Measurements from ENCODE around the gene SLC7A6. TPM values are rescaled to one million over a fixed set of nuclear protein-coding genes. Genes with fewer than 3 reads are reported as not detected.

The SLC7A6 gene
- total RNA-seq, 1 donor from 2014 or later = 103 TPM

DNA sequence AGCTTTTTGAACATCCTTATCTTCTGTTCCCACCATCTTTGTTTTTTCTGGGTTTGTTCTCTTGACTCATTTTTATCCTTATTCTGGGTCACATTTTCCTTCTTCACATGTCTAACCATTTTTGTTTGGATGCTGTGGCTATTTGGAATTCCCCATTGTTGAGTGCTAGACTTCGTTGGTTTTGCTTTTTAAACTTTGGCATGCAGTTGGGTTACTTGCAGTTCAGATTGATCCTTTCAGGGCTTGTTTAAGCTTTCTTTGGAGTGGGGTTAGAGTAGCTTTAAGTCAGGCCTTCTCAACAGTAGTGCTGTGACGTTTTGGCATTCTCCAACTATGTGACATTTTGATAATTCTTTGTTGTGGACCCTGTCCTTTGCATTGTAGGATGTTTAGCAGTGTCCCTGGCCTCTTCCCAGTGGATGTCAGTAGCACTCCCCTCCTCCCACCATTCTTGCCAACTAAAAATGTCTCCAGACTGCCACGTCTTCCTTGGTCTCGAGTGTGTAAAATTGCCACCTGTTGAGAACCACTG is 67.6 kb downstream of the SLC7A6 start:
- Mint-ChIP-seq H3K4me1 (peaks cover 28% of the 10 kb centered on the region), H3K36me3 (ENCODE audit: low read depth) (peaks cover 40% of the 10 kb centered on the region), H3K9me3 (no peaks in the 10 kb centered on the region), H3K4me3 (peak overlapping the region; percentile 29), H3K27me3 (no peaks in the 10 kb centered on the region), H3K27ac (peak overlapping the region; percentile 67)
- no peak for DNase-seq
- intact Hi-C loops (cut with micrococcal nuclease) = loop anchor here (10.0 kb wide), 1 partner anchor 583 kb away; no protein-coding TSS in a partner anchor

DNA sequence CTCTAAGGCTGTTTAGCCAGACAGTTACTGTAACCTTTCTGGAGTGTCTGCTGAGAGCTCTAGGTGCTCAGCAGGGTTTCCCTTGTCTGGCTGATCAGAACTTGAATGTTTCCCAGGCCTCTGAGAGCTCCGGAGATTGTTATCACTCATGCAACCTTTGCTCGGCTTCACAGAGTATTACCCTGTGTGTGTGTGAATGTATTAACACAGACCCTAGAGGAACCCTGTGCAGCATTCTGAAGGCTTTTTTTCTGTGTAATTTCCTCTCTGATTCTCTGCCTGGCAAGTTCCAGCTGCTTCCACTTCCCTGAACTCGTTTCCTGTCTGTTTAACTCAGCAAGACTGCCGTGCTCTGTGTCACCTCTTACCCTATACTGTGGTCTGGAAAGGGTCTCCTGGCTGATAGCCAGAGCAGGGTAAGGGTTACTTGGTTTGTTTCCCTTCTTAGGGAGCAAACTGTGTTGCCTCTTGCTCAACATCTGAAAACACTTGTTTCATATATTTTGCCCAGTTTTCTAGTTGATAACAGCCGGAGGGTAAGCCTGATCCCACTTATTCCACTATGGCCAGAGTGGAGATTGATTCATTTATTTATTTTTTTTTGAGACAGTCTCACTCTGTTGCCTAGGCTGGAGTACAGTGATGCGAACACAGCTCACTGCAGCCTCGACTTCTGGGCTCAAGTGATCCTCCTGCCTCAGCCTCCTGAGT is 68.2 kb downstream of the SLC7A6 start:
- intact Hi-C loops (cut with micrococcal nuclease) = loop anchor here (10.0 kb wide), 1 partner anchor 582 kb away; no protein-coding TSS in a partner anchor
- peak overlapping the region; percentile 67 for H3K27ac Mint-ChIP-seq
- DNase-seq = peak; percentile 74
- H3K27me3 Mint-ChIP-seq = no peaks in the 10 kb centered on the region
- H3K4me3 Mint-ChIP-seq = peak overlapping the region; percentile 29
- H3K4me1 Mint-ChIP-seq = peaks cover 26% of the 10 kb centered on the region
- H3K36me3 Mint-ChIP-seq (ENCODE audit: low read depth) = peaks cover 42% of the 10 kb centered on the region
- H3K9me3 Mint-ChIP-seq = no peaks in the 10 kb centered on the region

DNA sequence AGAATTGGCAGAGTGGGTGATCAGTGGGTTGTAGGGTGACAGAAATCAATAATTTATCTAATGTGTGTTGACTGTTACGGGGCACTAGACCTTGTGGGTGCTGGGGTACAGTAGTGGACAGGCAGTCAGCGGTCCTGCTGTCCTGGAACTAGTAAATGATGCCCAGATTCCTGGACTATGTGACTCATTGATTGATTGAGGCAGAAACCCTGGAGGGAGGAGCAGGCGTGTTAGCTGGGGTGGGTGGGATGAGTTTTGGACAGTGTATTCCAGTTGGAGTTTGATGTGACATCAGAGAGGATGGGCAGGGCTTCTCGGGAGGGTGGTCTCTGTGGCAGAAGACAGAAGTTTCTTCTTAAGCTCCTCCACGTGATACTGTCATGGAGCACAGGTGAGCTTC is 70.8 kb downstream of the SLC7A6 start:
- peaks cover 55% of the 10 kb centered on the region for H3K36me3 Mint-ChIP-seq (ENCODE audit: low read depth)
- H3K9me3 Mint-ChIP-seq = no peaks in the 10 kb centered on the region
- no peak overlapping the region for H3K4me3 Mint-ChIP-seq
- peaks cover 18% of the 10 kb centered on the region for H3K4me1 Mint-ChIP-seq
- no peak for DNase-seq
- no peak overlapping the region for H3K27ac Mint-ChIP-seq
- H3K27me3 Mint-ChIP-seq = no peaks in the 10 kb centered on the region
- intact Hi-C loops (cut with micrococcal nuclease) = loop anchor here (10.0 kb wide), 1 partner anchor 580 kb away; no protein-coding TSS in a partner anchor

DNA sequence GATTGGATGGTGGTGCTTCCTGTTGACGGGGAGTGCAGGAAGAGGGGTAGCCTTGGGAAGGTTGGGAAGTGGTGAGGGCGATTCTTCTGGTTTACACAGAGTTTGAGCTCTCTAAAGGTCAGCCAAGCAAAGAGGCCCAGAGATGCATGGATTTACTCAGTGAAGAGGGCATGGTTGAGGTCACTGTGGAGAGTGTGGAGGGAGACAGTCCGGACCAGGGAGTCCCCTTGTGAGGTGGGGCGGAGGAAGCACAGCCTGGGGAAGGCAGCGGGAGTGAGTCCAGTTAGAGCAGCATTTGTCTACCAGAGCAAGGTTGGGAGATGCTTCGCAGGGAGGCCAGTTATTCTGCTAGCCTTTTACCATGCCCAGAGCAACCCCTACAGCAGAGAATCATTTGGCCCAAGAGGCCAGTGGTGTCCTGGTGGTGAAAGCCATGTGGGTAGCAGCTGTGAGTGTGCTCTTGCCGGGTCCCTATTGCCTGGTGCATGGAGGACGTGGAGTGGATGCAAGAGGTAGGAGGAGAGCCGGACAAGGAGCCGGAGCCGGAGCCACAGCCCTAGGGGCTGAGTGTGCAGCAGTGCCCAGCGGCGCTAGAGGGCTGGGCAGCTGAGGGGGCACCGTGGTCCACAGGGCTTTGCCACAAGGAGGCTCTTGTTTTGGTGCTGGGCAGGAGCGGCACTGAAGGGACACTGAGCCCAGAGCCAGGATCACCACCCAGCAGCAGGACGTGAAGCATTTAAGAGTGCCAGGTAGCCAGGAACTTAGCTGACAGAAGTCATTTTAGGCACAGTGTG is 74.2 kb downstream of the SLC7A6 start:
- H3K4me3 Mint-ChIP-seq = no peak overlapping the region
- peaks cover 4% of the 10 kb centered on the region for H3K4me1 Mint-ChIP-seq
- H3K27ac Mint-ChIP-seq = no peak overlapping the region
- DNase-seq = no peak
- no peaks in the 10 kb centered on the region for H3K27me3 Mint-ChIP-seq
- H3K9me3 Mint-ChIP-seq = no peaks in the 10 kb centered on the region
- intact Hi-C loops (cut with micrococcal nuclease) = loop anchor here (10.0 kb wide), 1 partner anchor 576 kb away; no protein-coding TSS in a partner anchor
- peaks cover 65% of the 10 kb centered on the region for H3K36me3 Mint-ChIP-seq (ENCODE audit: low read depth)

DNA sequence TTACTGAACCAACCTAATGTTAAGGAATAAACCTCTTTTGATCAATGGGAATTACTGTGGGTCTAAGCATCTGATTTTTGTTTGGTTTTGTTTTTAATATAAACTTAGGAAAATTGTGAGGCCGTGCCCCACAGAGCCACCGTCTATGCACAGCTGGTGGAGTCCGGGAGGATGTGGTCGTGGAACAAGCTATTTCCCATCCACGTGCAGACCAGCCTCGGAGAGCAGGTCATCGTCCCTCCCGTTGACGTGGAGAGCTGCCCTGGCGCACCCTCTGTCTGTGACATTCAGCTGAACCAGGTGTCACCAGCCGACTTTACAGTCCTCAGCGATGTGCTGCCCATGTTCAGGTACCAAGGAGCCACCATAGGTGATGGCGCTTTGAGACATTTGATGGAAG is 74.9 kb downstream of the SLC7A6 start:
- H3K4me3 Mint-ChIP-seq = no peak overlapping the region
- H3K9me3 Mint-ChIP-seq = no peaks in the 10 kb centered on the region
- peaks cover 4% of the 10 kb centered on the region for H3K4me1 Mint-ChIP-seq
- no peaks in the 10 kb centered on the region for H3K27me3 Mint-ChIP-seq
- intact Hi-C loops (cut with micrococcal nuclease) = loop anchor here (10.0 kb wide), 1 partner anchor 576 kb away; no protein-coding TSS in a partner anchor
- peaks cover 63% of the 10 kb centered on the region for H3K36me3 Mint-ChIP-seq (ENCODE audit: low read depth)
- H3K27ac Mint-ChIP-seq = no peak overlapping the region
- DNase-seq = no peak

DNA sequence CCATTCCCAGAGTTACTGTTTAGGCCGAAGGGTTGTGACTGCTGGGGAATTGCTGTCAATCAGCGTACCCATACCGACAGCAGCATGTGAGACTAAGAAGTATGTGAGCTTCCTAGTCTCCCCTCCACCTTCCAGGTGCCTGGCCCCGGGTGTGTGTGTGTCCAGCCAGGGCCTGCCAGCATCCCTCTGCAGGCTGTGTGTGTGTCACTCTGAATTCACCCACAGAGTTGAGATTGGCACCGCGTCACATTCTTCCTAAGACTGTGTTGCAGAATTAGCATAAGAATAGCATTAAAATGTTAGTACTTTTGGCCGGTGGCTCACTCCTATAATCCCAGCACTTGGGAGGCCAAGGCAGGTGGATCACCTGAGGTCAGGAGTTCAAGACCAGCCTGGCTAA is 78.3 kb downstream of the SLC7A6 start:
- intact Hi-C loops (cut with micrococcal nuclease) = no loop called here
- Mint-ChIP-seq H3K4me3 (no peak overlapping the region), H3K36me3 (ENCODE audit: low read depth) (peaks cover 64% of the 10 kb centered on the region), H3K9me3 (no peaks in the 10 kb centered on the region), H3K4me1 (peaks cover 2% of the 10 kb centered on the region), H3K27ac (no peak overlapping the region), H3K27me3 (no peaks in the 10 kb centered on the region)
- DNase-seq = no peak

DNA sequence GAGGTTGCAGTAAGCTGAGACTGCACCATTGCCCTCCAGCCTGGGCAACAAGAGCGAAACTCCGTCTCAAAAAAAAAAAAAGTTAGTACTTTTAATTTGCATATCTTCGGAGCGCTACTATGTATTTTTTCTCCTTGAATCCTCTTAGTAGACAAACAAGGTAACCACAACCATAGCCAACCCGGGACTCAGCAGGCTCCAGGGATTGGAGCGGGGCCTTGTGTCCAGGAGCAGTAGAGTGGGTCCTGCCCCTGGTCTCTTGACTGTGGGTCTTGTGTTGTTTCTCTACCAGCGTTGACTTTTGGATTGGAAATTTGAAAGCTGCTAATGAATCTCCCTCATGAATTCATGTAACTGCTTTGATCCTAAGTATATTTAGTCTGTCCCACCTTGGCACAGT is 78.8 kb downstream of the SLC7A6 start:
- Mint-ChIP-seq H3K27me3 (no peaks in the 10 kb centered on the region), H3K9me3 (no peaks in the 10 kb centered on the region), H3K36me3 (ENCODE audit: low read depth) (peaks cover 64% of the 10 kb centered on the region), H3K4me1 (peaks cover 2% of the 10 kb centered on the region), H3K27ac (no peak overlapping the region), H3K4me3 (no peak overlapping the region)
- intact Hi-C loops (cut with micrococcal nuclease) = no loop called here
- no peak for DNase-seq

DNA sequence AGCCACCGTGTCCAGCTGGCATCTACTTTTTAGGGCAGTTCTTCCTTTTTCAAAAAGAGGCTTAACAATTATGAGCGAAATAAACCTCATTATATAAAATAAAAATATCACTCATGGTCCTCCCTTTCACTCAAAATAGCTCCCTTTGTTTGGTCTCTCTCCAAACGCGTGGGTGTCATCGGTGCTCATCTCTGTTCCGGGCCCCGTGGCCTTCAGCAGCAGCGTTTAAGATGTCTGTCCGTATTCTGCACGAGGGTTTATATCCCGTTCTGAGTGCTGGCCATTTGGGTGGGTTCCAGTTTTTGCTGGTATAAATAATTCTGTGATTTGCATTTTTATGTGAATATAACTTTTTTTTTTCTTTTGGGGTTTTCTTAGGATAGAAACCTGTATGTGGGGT is 79.9 kb downstream of the SLC7A6 start:
- Mint-ChIP-seq H3K9me3 (no peaks in the 10 kb centered on the region), H3K27ac (no peak overlapping the region), H3K4me3 (no peak overlapping the region), H3K36me3 (ENCODE audit: low read depth) (peaks cover 68% of the 10 kb centered on the region), H3K4me1 (peaks cover 2% of the 10 kb centered on the region), H3K27me3 (no peaks in the 10 kb centered on the region)
- intact Hi-C loops (cut with micrococcal nuclease) = no loop called here
- DNase-seq = no peak

DNA sequence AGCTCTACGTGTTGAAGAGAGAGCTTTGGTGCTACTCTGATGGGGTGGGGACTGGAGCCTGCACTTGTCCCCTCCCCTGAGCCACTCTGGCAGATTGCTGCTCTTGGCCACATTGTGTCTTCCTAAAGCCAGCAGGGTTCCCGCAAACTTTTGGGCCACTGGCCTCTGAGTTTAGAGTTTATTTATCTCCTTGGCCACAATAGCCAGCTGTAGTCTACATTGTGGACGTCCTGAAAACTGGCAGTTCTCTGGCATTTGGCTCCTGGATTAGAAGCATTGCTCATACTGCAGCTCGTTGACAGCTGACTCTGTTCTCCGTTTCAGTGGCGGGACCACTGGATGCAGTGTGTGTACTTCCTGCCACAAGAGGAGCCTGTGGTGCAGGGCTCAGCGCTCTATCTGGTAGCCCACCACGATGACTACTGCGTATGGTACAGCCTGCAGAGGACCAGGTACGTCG is 81.1 kb downstream of the SLC7A6 start:
- H3K9me3 Mint-ChIP-seq = no peaks in the 10 kb centered on the region
- H3K27me3 Mint-ChIP-seq = no peaks in the 10 kb centered on the region
- intact Hi-C loops (cut with micrococcal nuclease) = no loop called here
- H3K4me1 Mint-ChIP-seq = peaks cover 1% of the 10 kb centered on the region
- no peak overlapping the region for H3K27ac Mint-ChIP-seq
- H3K36me3 Mint-ChIP-seq (ENCODE audit: low read depth) = peaks cover 65% of the 10 kb centered on the region
- no peak for DNase-seq
- no peak overlapping the region for H3K4me3 Mint-ChIP-seq

DNA sequence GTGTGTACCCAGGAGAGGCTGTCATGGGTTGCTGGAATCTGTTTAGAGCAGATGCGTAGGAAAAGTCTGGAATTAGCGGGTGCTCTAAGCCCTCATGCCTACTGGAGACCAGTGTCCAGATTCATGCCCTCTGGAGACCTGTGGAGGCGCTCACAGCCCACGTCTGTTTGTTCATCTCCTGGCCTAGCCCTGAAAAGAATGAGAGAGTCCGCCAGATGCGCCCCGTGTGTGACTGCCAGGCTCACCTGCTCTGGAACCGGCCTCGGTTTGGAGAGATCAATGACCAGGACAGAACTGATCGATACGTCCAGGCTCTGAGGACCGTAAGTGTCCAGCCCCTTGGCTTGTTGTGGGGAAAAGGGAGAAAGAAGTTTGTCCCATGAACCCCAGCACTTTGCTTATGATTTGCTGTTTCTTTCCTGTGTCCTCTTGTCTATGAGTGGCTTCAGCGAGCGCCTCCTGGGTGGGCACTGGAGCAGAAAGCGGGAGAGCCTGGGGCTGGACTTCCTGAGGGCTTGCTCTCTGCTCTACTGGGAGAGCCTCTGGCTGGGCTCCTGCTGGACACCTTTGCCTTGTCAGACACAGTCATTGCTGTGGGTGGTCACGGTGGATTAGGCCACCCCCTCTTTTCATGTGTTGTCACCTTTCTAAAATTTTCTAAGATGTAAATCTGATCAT is 81.8 kb downstream of the SLC7A6 start:
- Mint-ChIP-seq H3K27me3 (no peaks in the 10 kb centered on the region), H3K4me1 (no peaks in the 10 kb centered on the region), H3K4me3 (no peak overlapping the region), H3K36me3 (ENCODE audit: low read depth) (peaks cover 61% of the 10 kb centered on the region), H3K9me3 (no peaks in the 10 kb centered on the region), H3K27ac (no peak overlapping the region)
- DNase-seq = no peak
- intact Hi-C loops (cut with micrococcal nuclease) = no loop called here

DNA sequence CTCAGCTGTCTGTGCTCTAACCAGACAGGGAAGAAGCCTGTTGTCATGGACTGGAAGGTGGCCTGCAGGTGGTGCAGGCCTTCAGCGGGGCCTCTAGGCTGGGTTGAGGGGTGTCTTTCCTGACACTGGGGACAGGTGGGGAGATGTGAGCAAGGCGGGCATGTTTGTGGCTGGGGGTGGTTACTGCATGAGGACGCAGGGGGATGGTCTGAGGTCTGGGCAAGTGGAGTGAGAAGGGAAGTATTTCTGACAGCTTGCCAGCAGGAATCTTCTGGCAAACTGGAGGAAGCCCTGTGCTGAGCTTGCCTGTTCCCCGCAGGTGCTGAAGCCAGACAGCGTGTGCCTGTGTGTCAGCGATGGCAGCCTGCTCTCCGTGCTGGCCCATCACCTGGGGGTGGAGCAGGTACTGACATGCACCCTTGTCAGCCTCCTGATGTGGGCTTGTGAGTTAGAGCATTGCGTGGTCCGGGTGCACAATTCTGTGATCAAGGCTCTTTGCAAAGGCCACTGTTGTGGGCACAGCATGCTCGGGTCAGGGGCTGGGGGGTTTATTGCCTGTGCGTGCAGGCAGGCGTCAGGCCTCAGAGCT is 82.7 kb downstream of the SLC7A6 start:
- H3K36me3 Mint-ChIP-seq (ENCODE audit: low read depth) = peaks cover 65% of the 10 kb centered on the region
- H3K9me3 Mint-ChIP-seq = no peaks in the 10 kb centered on the region
- H3K4me3 Mint-ChIP-seq = no peak overlapping the region
- H3K4me1 Mint-ChIP-seq = no peaks in the 10 kb centered on the region
- intact Hi-C loops (cut with micrococcal nuclease) = no loop called here
- H3K27ac Mint-ChIP-seq = no peak overlapping the region
- no peak for DNase-seq
- H3K27me3 Mint-ChIP-seq = no peaks in the 10 kb centered on the region

DNA sequence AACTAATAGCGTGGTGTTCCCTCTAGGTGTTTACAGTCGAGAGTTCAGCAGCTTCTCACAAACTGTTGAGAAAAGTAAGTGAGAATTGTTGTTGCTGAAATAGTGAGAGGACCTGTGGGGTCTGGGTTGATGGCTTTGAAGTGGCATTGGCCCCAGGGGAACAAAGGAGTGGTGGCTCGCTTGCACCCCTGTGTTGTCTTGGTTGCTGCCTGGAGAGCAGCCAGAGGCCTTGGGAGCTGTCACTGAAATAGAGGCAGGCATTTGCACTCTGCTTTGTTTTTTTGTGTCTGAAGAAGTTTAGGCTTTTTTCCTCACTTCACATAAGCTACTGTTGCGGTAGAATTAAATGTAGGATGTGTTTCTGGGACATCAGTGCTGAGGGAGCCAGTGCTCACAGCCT is 83.3 kb downstream of the SLC7A6 start:
- Mint-ChIP-seq H3K36me3 (ENCODE audit: low read depth) (peaks cover 65% of the 10 kb centered on the region), H3K27ac (no peak overlapping the region), H3K27me3 (no peaks in the 10 kb centered on the region), H3K9me3 (no peaks in the 10 kb centered on the region), H3K4me1 (no peaks in the 10 kb centered on the region), H3K4me3 (no peak overlapping the region)
- intact Hi-C loops (cut with micrococcal nuclease) = no loop called here
- no peak for DNase-seq

DNA sequence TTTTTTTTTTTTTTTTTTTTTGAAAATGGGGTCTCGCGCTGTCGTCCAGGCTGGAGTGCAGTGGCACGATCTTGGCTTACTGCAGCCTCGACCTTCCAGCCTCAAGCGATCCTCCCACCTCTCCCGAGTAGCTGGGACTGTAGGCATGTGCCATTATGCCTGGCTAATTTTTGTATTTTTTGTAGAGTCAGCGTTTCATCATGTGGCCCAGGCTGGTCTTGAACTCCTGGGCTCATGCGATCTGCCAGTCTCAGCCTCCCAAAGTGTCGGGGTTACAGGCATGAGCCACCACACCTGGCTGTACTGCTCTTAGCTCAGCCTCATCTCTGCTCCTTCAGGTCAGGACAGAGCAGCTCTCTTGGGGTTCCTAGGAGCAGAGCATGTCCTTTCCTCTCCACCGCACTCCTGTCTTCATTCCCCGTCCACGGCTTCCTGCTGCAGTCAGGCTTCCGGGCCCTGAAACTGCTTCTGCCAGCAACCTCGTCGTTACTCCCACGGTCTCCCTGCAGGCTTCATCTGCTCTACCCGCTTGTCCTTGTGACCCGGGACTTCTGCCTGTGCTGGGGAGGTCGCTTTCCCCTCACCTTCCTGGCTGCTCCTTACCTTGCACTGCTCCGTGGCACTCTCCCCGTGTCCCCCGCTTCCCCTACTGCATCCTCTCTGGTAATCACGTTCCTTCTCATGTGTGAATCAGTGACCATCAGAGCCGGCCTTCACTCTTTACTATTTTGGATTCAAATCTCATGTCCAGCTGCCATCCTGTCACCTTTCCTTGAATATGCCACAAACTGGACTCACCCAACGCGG is 84.5 kb downstream of the SLC7A6 start:
- no peak overlapping the region for H3K4me3 Mint-ChIP-seq
- no peaks in the 10 kb centered on the region for H3K4me1 Mint-ChIP-seq
- no peaks in the 10 kb centered on the region for H3K27me3 Mint-ChIP-seq
- no peaks in the 10 kb centered on the region for H3K9me3 Mint-ChIP-seq
- DNase-seq = no peak
- peaks cover 70% of the 10 kb centered on the region for H3K36me3 Mint-ChIP-seq (ENCODE audit: low read depth)
- intact Hi-C loops (cut with micrococcal nuclease) = no loop called here
- H3K27ac Mint-ChIP-seq = no peak overlapping the region
